Activated B cell treated with CpG ODN at 0.5 μM for 24 hours (primary cell): ENCODE results near the gene BEST4. TPM values are rescaled to one million over a fixed set of nuclear protein-coding genes. Genes with fewer than 3 reads are reported as not detected.
"Not testable (repeated sequence)": the region's sequence is repeated elsewhere in the genome, so short reads cannot be mapped to it uniquely, and the experiment has no call there.

Experiments
- ATAC-seq: fragments of 200-7000 bp; cut with Tn5 transposase; one replicate; pipeline ENCODE4 v1.10.0; 2021; ENCODE audit warnings: low read depth, mild to moderate bottlenecking, moderate library complexity
- CTCF ChIA-PET: fragments of 350-600 bp; sonication (Branson Sonifier 250); formaldehyde crosslinking; loops from one replicate; lab custom pipeline; 2021; ENCODE audit warnings: antibody characterized with exemption; lab: Charles Lee
- POLR2A ChIA-PET: fragments of 350-600 bp; sonication (Branson Sonifier 250); formaldehyde crosslinking; loops from one replicate; lab custom pipeline; 2021; ENCODE audit warnings: antibody characterized with exemption; lab: Charles Lee
- DNase-seq: peaks from one replicate; pipeline ENCODE4 v3.0.0; 2022
- H3K27ac Mint-ChIP-seq: one replicate; pipeline ENCODE4 v1.8.0; 2020; ENCODE audit warnings: mixed read lengths
- H3K27me3 Mint-ChIP-seq: one replicate; pipeline ENCODE4 v1.8.0; 2021; ENCODE audit warnings: mixed read lengths
- H3K36me3 Mint-ChIP-seq: one replicate; pipeline ENCODE4 v1.8.0; 2021; ENCODE audit warnings: low read depth, mixed read lengths
- H3K4me1 Mint-ChIP-seq: one replicate; pipeline ENCODE4 v1.8.0; 2021; ENCODE audit warnings: mixed read lengths
- H3K4me3 Mint-ChIP-seq: one replicate; pipeline ENCODE4 v1.8.0; 2020; ENCODE audit warnings: mild to moderate bottlenecking, mixed read lengths
- H3K9me3 Mint-ChIP-seq: one replicate; pipeline ENCODE4 v1.8.0; 2020; ENCODE audit warnings: mixed read lengths
- CTCF ChIP-seq: fragments of 200-600 bp; IDR thresholded peaks from one replicate; pipeline ENCODE4 v1.8.0; 2022; ENCODE audit warnings: antibody characterized with exemption, mild to moderate bottlenecking
- intact Hi-C: fragments of 100-400 bp; cut with micrococcal nuclease; formaldehyde crosslinking; loops from one replicate; pipeline ENCODE4 v1.15.1; 2024
- total RNA-seq: library from RNA; stranded (reverse); gene quantifications from 2 replicates; pipeline ENCODE4 v1.2.3, GENCODE V29; 2022

The BEST4 gene
- total RNA-seq, 1 donor from 2014 or later, result 0.62 TPM

GRCh38 chr1:44801491-44802305 lies 13.7 kb upstream of the BEST4 start:
- Mint-ChIP-seq H3K36me3 (peaks cover 47% of the 10 kb centered on the region), H3K9me3 (no peaks in the 10 kb centered on the region), H3K27ac (peak overlapping the region; percentile 68), H3K4me3 (peak overlapping the region; percentile 91), H3K4me1 (peaks cover 35% of the 10 kb centered on the region), H3K27me3 (no peaks in the 10 kb centered on the region)
- POLR2A ChIA-PET, result interaction anchor here (0.6 to 8.7 kb wide), 15 partner anchors 10 to 749 kb away, joined by 3 to 339 read pairs (median 13); partner anchors contain the start of genes AKR1A1, ARMH1, BTBD19 and HECTD3
- no peak for ATAC-seq
- no peak for DNase-seq
- TF ChIP-seq CTCF, result no peak
- intact Hi-C loops, result loop anchor here (5.0 to 10.0 kb wide), 2 partner anchors 783 to 1454 kb away; partner anchors contain the start of gene NASP
- CTCF ChIA-PET, result interaction anchor here (0.8 to 2.0 kb wide), 2 partner anchors 18 to 213 kb away, joined by 4 to 5 read pairs; no protein-coding TSS in a partner anchor

DNA sequence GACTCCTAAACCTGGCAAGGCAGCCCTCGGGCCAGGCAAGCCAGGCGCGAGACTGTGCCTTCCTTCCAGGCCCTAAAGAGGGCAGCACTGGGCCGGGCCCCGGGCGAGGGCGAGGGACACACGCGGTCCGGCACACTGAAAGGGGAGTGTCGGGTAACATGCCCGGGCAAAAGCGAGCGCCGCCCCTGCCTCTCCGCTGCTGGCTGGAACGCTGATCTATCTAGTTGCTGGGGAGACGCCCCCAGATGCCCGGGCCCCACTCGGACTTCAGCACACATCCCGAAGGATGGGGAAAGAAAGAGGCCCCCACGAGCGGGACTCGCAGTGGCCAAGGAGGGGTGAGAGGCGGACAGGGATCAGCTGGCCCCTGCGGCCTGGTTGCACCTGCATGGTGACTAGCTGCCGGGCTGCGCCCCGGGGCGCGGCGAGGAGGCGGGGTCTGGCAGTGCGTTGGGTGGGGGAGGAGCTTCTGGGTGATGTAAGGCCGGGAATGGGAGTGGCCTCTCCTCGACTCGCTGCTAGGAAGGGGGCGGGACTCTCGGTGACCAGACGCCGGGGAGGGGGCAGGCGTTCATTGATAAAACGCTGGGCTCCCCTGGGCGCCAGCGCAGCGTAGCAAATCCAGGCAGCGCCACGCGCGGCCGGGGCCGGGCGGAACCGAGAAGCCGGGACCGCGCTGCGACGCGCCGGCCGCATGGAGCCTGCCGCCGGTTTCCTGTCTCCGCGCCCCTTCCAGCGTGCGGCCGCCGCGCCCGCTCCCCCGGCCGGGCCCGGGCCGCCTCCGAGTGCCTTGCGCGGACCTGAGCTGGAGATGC lies 12.0 kb upstream of the BEST4 start, which contains the start of gene PLK3:
TSS of gene PLK3 (plus strand) at position 608 of the 815 bp plus-strand sequence. CDS start at position 695, 87 bp downstream.
- peak; percentile 94 for DNase-seq
- H3K36me3 Mint-ChIP-seq, result peaks cover 37% of the 10 kb centered on the region
- peak within 1 kb of the TSS; percentile 97 for H3K4me3 Mint-ChIP-seq
- no peaks in the 10 kb centered on the region for H3K9me3 Mint-ChIP-seq
- peak within 1 kb of the TSS; percentile 100 for H3K27ac Mint-ChIP-seq
- ATAC-seq, result peak; percentile 88
- H3K4me1 Mint-ChIP-seq, result peaks cover 33% of the 10 kb centered on the region
- ChIA-PET POLR2A (interaction anchor here (0.6 to 8.7 kb wide), 31 partner anchors 9 to 1081 kb away, joined by 3 to 339 read pairs (median 7); partner anchors contain the start of genes AKR1A1, BTBD19, EIF2B3 and HECTD3), CTCF (interaction anchor here (0.6 to 2.0 kb wide), 15 partner anchors 9 to 693 kb away, joined by 3 to 25 read pairs (median 5); partner anchors contain the start of genes HECTD3, PTCH2, RNU5D-1 and RPS8)
- no peaks in the 10 kb centered on the region for H3K27me3 Mint-ChIP-seq
- intact Hi-C loops, result loop anchor here (1.0 to 10.0 kb wide), 11 partner anchors 9 to 1453 kb away; partner anchors contain the start of genes EIF2B3, HECTD3, MUTYH and NASP
- TF ChIP-seq CTCF, result peak; percentile 30

- H3K27me3 Mint-ChIP-seq, result no peaks in the 10 kb centered on the region
- ChIA-PET POLR2A (interaction anchor here (0.7 to 8.7 kb wide), 9 partner anchors 8 to 215 kb away, joined by 3 to 339 read pairs (median 54); partner anchors contain the start of genes BTBD19, HECTD3, RNU5D-1 and UROD), CTCF (interaction anchor here (1.1 to 1.5 kb wide), 3 partner anchors 9 to 216 kb away, joined by 3 to 7 read pairs (median 6); no protein-coding TSS in a partner anchor)
- no peak for TF ChIP-seq CTCF
- peak overlapping the region; percentile 100 for H3K27ac Mint-ChIP-seq
- H3K4me3 Mint-ChIP-seq, result peak overlapping the region; percentile 24
- no peak for ATAC-seq
- H3K36me3 Mint-ChIP-seq, result peaks cover 25% of the 10 kb centered on the region
- H3K9me3 Mint-ChIP-seq, result no peaks in the 10 kb centered on the region
- peaks cover 33% of the 10 kb centered on the region for H3K4me1 Mint-ChIP-seq
- DNase-seq, result no peak
- intact Hi-C loops, result loop anchor here (1.0 kb wide), 3 partner anchors 12 to 213 kb away; partner anchors contain the start of gene HECTD3
These were observed 10.8 kb upstream of the BEST4 start for GRCh38 chr1:44798481-44799365.

DNA sequence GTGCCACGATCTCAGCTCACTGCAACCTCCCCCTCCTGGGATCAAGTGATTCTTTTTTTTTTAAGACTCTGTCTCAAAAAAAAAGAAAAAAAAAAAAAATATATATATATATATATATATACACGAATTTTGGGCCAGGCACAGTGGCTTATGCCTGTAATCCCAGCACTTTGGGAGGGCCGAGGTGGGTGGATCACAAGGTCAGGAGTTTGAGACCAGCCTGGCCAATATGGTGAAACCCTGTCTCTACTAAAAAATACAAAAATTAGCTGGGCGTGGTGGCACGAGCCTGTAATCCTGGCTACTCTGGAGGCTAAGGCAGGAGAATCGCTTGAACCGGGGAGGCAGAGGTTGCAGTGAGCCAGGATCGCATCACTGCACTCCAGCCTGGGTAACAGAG lies 9.9 kb upstream of the BEST4 start:
- H3K9me3 Mint-ChIP-seq, H3K4me3 Mint-ChIP-seq, intact Hi-C loops, ATAC-seq, H3K27me3 Mint-ChIP-seq, DNase-seq: not testable (repeated sequence)
- ChIA-PET POLR2A (interaction anchor here (0.7 to 8.7 kb wide), 5 partner anchors 14 to 213 kb away, joined by 3 to 339 read pairs (median 54); partner anchors contain the start of genes BTBD19, HECTD3 and UROD), CTCF (interaction anchor here (1.1 to 1.5 kb wide), 2 partner anchors 8 to 217 kb away, joined by 3 to 6 read pairs; no protein-coding TSS in a partner anchor)
- peaks cover 28% of the 10 kb centered on the region for H3K4me1 Mint-ChIP-seq
- peak overlapping the region; percentile 59 for H3K27ac Mint-ChIP-seq
- H3K36me3 Mint-ChIP-seq, result peaks cover 17% of the 10 kb centered on the region
